OCI-M2 (cell line): ENCODE measurements around the gene CDR2.

ENCODE experiments used
- DNase-seq: peaks from one replicate; lab custom pipeline; 2025; ENCODE audit not compliant: unreplicated experiment; lab: John Stamatoyannopoulos, UW

The CDR2 gene

GRCh38 chr16:22325598-22326368, 48.6 kb downstream of the CDR2 start:
- DNase-seq = no peak

GRCh38 chr16:22324787-22325597, 49.4 kb downstream of the CDR2 start:
- no peak for DNase-seq

GRCh38 chr16:22323959-22324786, 50.2 kb downstream of the CDR2 start:
- no peak for DNase-seq

GRCh38 chr16:22323173-22323958, 51.1 kb downstream of the CDR2 start:
- no peak for DNase-seq

GRCh38 chr16:22322741-22323140, 51.7 kb downstream of the CDR2 start:
- DNase-seq = no peak

- DNase-seq = no peak
These were observed 52.4 kb downstream of the CDR2 start for GRCh38 chr16:22322021-22322471.

GRCh38 chr16:22321340-22322001, 52.9 kb downstream of the CDR2 start:
- DNase-seq = no peak

GRCh38 chr16:22320572-22321339, 53.7 kb downstream of the CDR2 start:
- DNase-seq = no peak

- no peak for DNase-seq
These were observed 55.6 kb downstream of the CDR2 start for GRCh38 chr16:22318690-22319358.

GRCh38 chr16:22317625-22318024, 56.8 kb downstream of the CDR2 start:
- DNase-seq = no peak

- DNase-seq = no peak
These were observed 57.4 kb downstream of the CDR2 start for GRCh38 chr16:22317001-22317530.

GRCh38 chr16:22316411-22316811, 58.0 kb downstream of the CDR2 start:
- DNase-seq = no peak

- no peak for DNase-seq
These were observed 58.4 kb downstream of the CDR2 start for GRCh38 chr16:22315979-22316378.

GRCh38 chr16:22314661-22315626, 59.5 kb downstream of the CDR2 start:
- no peak for DNase-seq

GRCh38 chr16:22313876-22314470, 60.4 kb downstream of the CDR2 start:
- DNase-seq = no peak

GRCh38 chr16:22312897-22313781, 61.3 kb downstream of the CDR2 start:
- no peak for DNase-seq
